Transverse colon (tissue), 4 donors: ENCODE results near the gene SFRP5.

Experiments
- EP300 ChIP-seq: sonication (generic); formaldehyde crosslinking; IDR thresholded peaks from one replicate; pipeline ENCODE4 v1.6.1; 2017; ENCODE audit warnings: antibody characterized with exemption, low read depth
- POLR2AphosphoS5 ChIP-seq, 3 donors: sonication (generic); formaldehyde crosslinking; IDR thresholded peaks; one replicate each; pipeline ENCODE4 v1.6.1; 2016; ENCODE audit warnings: antibody characterized with exemption in 3 of 3
- TF ChIP-seq, protein P1 (sequence below), 5 experiments: fragments of 200-600 bp in 3 of 5; fragments of 450-650 bp in 2 of 5; sonication (generic) in 3 of 5; IDR thresholded peaks; 1 replicate in 2 of 5; 2 replicates in 3 of 5; pipeline ENCODE4 v1.5.1; 2016 to 2017; ENCODE audit warnings: antibody characterized with exemption in 5 of 5, inconsistent platforms in 3 of 5, mild to moderate bottlenecking in 2 of 5, moderate library complexity in 1 of 5

DNA sequence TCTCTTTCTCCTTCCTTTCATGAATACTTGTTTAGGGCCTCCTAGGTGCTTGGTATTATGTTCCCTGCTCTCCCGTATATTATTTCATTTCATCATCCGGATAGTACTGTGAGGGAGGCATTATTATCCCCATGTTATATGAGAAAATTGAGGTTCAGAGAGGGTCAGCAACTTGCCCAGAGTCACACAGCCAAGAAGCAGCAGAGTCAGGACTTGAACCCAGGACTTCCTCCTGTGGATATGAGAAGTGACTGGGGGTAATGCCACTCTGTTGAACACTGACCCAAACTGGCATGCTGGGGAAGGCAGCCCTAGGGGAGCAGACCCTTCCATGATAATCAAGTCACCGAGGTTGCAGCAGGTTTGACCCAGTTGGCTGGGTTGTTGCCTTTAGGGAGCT is 8.2 kb upstream of the SFRP5 start:
- TF ChIP-seq, protein P1, sequence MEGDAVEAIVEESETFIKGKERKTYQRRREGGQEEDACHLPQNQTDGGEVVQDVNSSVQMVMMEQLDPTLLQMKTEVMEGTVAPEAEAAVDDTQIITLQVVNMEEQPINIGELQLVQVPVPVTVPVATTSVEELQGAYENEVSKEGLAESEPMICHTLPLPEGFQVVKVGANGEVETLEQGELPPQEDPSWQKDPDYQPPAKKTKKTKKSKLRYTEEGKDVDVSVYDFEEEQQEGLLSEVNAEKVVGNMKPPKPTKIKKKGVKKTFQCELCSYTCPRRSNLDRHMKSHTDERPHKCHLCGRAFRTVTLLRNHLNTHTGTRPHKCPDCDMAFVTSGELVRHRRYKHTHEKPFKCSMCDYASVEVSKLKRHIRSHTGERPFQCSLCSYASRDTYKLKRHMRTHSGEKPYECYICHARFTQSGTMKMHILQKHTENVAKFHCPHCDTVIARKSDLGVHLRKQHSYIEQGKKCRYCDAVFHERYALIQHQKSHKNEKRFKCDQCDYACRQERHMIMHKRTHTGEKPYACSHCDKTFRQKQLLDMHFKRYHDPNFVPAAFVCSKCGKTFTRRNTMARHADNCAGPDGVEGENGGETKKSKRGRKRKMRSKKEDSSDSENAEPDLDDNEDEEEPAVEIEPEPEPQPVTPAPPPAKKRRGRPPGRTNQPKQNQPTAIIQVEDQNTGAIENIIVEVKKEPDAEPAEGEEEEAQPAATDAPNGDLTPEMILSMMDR (IDR thresholded peaks at IDR 0.05), result no peak
- TF ChIP-seq EP300, result no peak
- no peak for TF ChIP-seq POLR2AphosphoS5 (IDR thresholded peaks at IDR 0.05)
